Peyer's patch (tissue), 4 donors: ENCODE measurements around the gene CCL5. TPM values are rescaled to one million over a fixed set of nuclear protein-coding genes. Genes with fewer than 3 reads are reported as not detected.

ENCODE experiments used
- DNase-seq, 3 donors: peaks; one replicate each; pipeline ENCODE4 v3.0.0-alpha.2; 2017 to 2019
- H3K27ac ChIP-seq, 4 donors: fragments of 200-600 bp; sonication (generic); one replicate each; pipeline ENCODE4 v1.5.1; 2016 to 2019
- H3K27me3 ChIP-seq, 2 donors: fragments of 200-600 bp; sonication (generic); one replicate each; pipeline ENCODE4 v1.5.1; 2019
- H3K36me3 ChIP-seq, 3 donors: fragments of 200-600 bp; sonication (generic); one replicate each; pipeline ENCODE4 v1.5.1; 2016 to 2019
- H3K4me1 ChIP-seq, 4 donors: fragments of 200-600 bp; sonication (generic); one replicate each; pipeline ENCODE4 v1.5.1; 2016 to 2019
- H3K4me3 ChIP-seq, 4 donors: fragments of 200-600 bp; sonication (generic); 1 replicate in 3 of 4; 2 replicates in 1 of 4; pipeline ENCODE4 v1.5.1; 2016 to 2019; ENCODE audit warnings: mild to moderate bottlenecking in 1 of 4
- H3K9me3 ChIP-seq, 4 donors: fragments of 200-600 bp; sonication (generic); one replicate each; pipeline ENCODE4 v1.5.1; 2016 to 2019; ENCODE audit warnings: mild to moderate bottlenecking in 1 of 4
- POLR2A ChIP-seq, 2 donors: fragments of 450-650 bp; IDR thresholded peaks; one replicate each; pipeline ENCODE4 v1.5.1; 2017; ENCODE audit warnings: antibody characterized with exemption in 2 of 2, mild to moderate bottlenecking in 2 of 2, moderate library complexity in 2 of 2
- total RNA-seq, 4 donors: library from RNA; depleted of rRNA; stranded (reverse); fragments of >200 nt; gene quantifications; one replicate each; pipeline ENCODE4 v1.1.0, GENCODE V29; 2016
- TF ChIP-seq, protein P1 (sequence below), 6 experiments: fragments of 450-650 bp in 4 of 6; fragments of 200-600 bp in 2 of 6; sonication (generic) in 1 of 6; IDR thresholded peaks; one replicate each; pipeline ENCODE4 v1.5.1; 2017 to 2019; ENCODE audit warnings: antibody characterized with exemption in 6 of 6, mild to moderate bottlenecking in 3 of 6, moderate library complexity in 1 of 6

CCL5 gene
- total RNA-seq, 4 donors from 2014 or later = 5.8 to 13.8 (median 9.2) TPM

DNA sequence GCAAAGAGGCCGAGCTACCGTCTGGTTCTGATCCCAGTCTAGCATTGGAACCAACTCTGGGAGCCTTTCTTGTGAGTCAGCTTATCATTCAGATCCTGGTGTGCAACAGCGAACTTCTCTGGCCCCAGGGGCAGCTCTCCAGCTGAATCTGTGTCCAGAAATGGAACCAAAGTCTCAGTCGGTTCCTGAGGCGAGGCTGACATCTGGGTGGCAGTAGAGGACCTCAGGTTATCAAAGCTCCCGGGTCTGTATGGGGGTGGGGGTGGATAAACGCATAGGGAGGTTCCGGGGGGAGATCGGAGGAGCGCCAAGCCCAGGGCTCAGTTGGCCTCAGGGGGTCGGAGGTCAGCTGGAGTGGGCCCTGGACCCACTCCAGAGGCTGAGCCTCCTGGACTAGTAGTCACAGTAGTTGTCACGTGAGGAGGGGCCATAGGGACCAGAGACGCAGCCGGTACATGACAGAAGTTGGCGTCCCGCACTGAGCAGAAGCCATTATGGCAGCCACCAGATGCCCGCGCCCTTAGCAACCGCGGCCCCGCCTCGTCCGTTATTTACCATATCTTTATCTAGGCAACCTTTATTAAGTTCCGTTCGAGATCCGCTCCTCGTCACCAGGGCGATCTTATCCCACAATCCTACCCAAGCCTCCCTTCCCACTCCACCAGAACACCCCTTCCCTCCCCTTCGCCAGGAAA, 37.5 kb upstream of the CCL5 start:
- no peak overlapping the region for H3K27ac ChIP-seq
- H3K4me3 ChIP-seq = no peak overlapping the region
- H3K36me3 ChIP-seq = no peaks in the 10 kb centered on the region
- no peak for DNase-seq
- no peaks in the 10 kb centered on the region for H3K4me1 ChIP-seq
- H3K27me3 ChIP-seq = no peaks in the 10 kb centered on the region
- H3K9me3 ChIP-seq = no peaks in the 10 kb centered on the region
- TF ChIP-seq, protein P1, sequence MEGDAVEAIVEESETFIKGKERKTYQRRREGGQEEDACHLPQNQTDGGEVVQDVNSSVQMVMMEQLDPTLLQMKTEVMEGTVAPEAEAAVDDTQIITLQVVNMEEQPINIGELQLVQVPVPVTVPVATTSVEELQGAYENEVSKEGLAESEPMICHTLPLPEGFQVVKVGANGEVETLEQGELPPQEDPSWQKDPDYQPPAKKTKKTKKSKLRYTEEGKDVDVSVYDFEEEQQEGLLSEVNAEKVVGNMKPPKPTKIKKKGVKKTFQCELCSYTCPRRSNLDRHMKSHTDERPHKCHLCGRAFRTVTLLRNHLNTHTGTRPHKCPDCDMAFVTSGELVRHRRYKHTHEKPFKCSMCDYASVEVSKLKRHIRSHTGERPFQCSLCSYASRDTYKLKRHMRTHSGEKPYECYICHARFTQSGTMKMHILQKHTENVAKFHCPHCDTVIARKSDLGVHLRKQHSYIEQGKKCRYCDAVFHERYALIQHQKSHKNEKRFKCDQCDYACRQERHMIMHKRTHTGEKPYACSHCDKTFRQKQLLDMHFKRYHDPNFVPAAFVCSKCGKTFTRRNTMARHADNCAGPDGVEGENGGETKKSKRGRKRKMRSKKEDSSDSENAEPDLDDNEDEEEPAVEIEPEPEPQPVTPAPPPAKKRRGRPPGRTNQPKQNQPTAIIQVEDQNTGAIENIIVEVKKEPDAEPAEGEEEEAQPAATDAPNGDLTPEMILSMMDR (IDR thresholded peaks at IDR 0.05) = no peak
- TF ChIP-seq POLR2A (IDR thresholded peaks at IDR 0.05) = no peak

DNA sequence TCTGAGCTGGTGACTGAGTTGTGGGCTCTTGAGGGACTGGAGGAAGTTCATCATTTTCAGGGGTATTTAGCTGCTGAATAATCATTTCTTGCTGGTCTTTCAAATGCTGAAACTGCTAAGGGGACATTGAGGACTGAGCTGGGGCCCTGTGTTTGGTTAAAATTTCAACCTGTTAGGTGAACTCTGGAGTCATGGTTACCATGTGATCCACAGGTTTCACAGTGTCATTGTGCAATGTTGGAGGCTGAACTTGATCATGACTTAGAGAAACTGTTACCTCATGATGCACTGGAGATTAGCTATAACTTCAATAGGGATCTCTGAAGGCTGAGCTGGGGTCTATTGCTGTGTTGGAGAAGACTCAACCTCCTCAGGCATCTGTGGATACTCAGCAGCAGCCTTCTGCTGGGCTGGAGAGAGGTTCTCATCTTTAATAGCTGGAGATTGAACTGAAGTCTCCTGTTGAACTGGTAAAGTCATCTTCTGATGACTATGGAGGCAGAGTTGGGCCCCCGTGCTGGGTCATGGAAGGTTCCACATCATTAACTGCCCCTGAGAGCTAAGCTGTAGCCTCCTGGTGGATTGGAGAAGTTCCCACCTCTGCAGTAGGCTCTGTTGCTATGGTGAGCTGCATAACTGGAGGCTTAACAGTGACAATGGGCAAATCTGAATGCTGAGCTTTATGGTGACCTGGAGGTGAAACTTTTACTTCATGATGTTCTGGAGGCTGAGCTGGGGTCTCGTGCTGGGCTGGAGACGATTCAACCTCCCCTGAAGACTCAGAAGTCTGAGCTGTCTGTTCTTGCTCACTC, 35.2 kb upstream of the CCL5 start:
- no peaks in the 10 kb centered on the region for H3K4me1 ChIP-seq
- TF ChIP-seq, protein P1 (IDR thresholded peaks at IDR 0.05) = no peak
- TF ChIP-seq POLR2A (IDR thresholded peaks at IDR 0.05) = no peak
- no peaks in the 10 kb centered on the region for H3K36me3 ChIP-seq
- H3K4me3 ChIP-seq = no peak overlapping the region
- H3K27ac ChIP-seq = no peak overlapping the region
- H3K27me3 ChIP-seq = no peaks in the 10 kb centered on the region
- DNase-seq = no peak
- H3K9me3 ChIP-seq = no peaks in the 10 kb centered on the region

DNA sequence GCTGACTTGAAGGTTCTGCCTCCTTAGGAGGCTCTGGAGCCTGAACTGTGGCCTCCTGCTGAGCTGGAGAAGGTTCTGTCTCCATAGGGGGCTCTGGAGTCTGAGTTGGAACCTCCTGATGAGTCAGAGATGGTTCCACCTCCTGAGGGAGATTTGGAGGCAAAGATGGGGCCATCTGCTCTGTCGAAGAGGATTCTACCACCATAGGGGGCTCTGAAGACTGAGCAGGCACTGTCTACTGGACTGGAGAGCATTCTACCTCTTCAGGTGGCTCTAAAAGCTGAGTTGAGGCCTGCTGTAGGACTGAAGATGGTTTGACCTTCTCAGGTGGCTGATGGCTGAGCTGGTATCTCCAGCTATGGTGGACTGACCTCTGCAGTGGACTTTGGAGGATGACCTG, 34.2 kb upstream of the CCL5 start:
- Histone ChIP-seq H3K9me3 (no peaks in the 10 kb centered on the region), H3K4me3 (no peak overlapping the region), H3K36me3 (no peaks in the 10 kb centered on the region), H3K27ac (no peak overlapping the region), H3K27me3 (no peaks in the 10 kb centered on the region), H3K4me1 (no peaks in the 10 kb centered on the region)
- TF ChIP-seq, protein P1 (IDR thresholded peaks at IDR 0.05) = no peak
- TF ChIP-seq POLR2A (IDR thresholded peaks at IDR 0.05) = no peak
- no peak for DNase-seq

DNA sequence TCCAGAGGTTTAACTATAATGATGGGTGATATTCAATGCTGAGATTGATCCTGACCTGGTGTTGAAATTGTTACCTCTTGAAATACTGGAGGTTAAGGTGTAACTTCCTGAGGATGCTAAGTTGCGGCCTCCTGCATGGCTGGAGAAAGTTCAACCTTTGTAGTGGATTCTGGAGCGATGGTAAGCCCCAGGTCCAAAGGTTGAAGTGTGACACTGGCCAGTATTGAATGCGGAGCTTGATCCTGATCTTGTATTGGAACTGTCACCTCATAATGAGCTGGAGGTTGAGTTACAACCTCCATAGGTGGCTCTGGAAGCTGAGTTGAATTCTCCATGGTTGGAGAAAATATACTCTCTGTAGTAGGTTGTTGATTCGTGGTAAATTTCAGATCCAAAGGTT, 33.4 kb upstream of the CCL5 start:
- Histone ChIP-seq H3K36me3 (no peaks in the 10 kb centered on the region), H3K27ac (no peak overlapping the region), H3K4me3 (no peak overlapping the region), H3K9me3 (no peaks in the 10 kb centered on the region), H3K27me3 (no peaks in the 10 kb centered on the region), H3K4me1 (no peaks in the 10 kb centered on the region)
- TF ChIP-seq, protein P1 (IDR thresholded peaks at IDR 0.05) = no peak
- no peak for TF ChIP-seq POLR2A (IDR thresholded peaks at IDR 0.05)
- DNase-seq = no peak

DNA sequence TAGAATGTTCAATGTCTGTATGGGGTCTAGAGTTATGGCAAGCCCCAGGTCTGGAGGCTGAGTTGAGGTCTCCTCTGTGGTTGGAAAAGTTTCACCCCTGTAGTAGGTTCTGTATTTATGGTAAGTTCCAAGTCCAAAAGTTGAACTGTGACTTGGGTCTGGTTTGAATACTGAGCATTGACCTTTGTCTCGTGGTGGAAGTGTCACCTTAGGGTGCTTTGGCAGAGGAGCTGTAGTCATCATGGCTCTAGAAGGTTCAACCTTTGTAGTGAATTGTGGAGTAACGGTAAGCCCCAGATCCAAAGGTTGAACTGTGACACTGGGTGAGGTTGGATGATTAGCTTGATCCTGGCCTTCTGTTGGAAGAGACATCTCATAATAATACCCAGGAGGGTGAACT, 32.8 kb upstream of the CCL5 start:
- no peak overlapping the region for H3K27ac ChIP-seq
- H3K27me3 ChIP-seq = no peaks in the 10 kb centered on the region
- no peaks in the 10 kb centered on the region for H3K4me1 ChIP-seq
- no peaks in the 10 kb centered on the region for H3K36me3 ChIP-seq
- H3K4me3 ChIP-seq = no peak overlapping the region
- no peaks in the 10 kb centered on the region for H3K9me3 ChIP-seq
- DNase-seq = no peak
- TF ChIP-seq, protein P1 (IDR thresholded peaks at IDR 0.05) = no peak
- no peak for TF ChIP-seq POLR2A (IDR thresholded peaks at IDR 0.05)
